ENCODE results near the gene PITPNC1. TPM values are rescaled to one million over a fixed set of nuclear protein-coding genes. Genes with fewer than 3 reads are reported as not detected.
"Not testable (repeated sequence)": the region's sequence is repeated elsewhere in the genome, so short reads cannot be mapped to it uniquely, and the experiment has no call there.

The PITPNC1 gene
- total and polyA plus RNA-seq, 4 donors = 8.0 to 21.1 (median 15.2) TPM

- Histone ChIP-seq H3K4me3 (no peak overlapping the region), H3K9ac (ENCODE audit: insufficient read depth in 1 of 2, low read length in 2 of 2) (no peak overlapping the region), H3K9me3 (ENCODE audit: control insufficient read depth in 4 of 4, insufficient read depth in 3 of 4, low read length in 3 of 4) (no peaks in the 10 kb centered on the region), H3K36me3 (ENCODE audit: control insufficient read depth in 4 of 4, insufficient read depth in 4 of 4, low read length in 4 of 4) (peaks cover 0 to 9% (median under 1%) of the 10 kb centered on the region in 4 donors), H3K27ac (ENCODE audit: low read depth in 1 of 2, low read length in 1 of 2) (no peak overlapping the region), H3K4me1 (ENCODE audit: control insufficient read depth in 5 of 5, insufficient read depth in 5 of 5, low read length in 5 of 5) (no peaks in the 10 kb centered on the region), H3K27me3 (ENCODE audit: control insufficient read depth in 3 of 3, insufficient read depth in 3 of 3, low read length in 2 of 3) (no peaks in the 10 kb centered on the region)
- TF ChIP-seq CTCF (IDR thresholded peaks at IDR 0.05; ENCODE audit: control extremely low read depth, extremely low read depth) = no peak
- DNase-seq (peak in 1 of 3 donors; percentile 11), ATAC-seq (ENCODE audit: insufficient read depth, low FRiP score) (no peak)
- 68 to 71% methylated on average over 4 of the region's 4 CpGs for WGBS, 2 donors
These were observed 319.9 kb downstream of the PITPNC1 start for GRCh38 chr17:67696853-67697498.

- Histone ChIP-seq H3K4me3 (no peak overlapping the region), H3K4me1 (ENCODE audit: control insufficient read depth in 5 of 5, insufficient read depth in 5 of 5, low read length in 5 of 5) (no peaks in the 10 kb centered on the region), H3K27ac (ENCODE audit: low read depth in 1 of 2, low read length in 1 of 2) (no peak overlapping the region), H3K36me3 (ENCODE audit: control insufficient read depth in 4 of 4, insufficient read depth in 4 of 4, low read length in 4 of 4) (no peaks in the 10 kb centered on the region), H3K9me3 (ENCODE audit: control insufficient read depth in 4 of 4, insufficient read depth in 3 of 4, low read length in 3 of 4) (no peaks in the 10 kb centered on the region), H3K27me3 (ENCODE audit: control insufficient read depth in 3 of 3, insufficient read depth in 3 of 3, low read length in 2 of 3) (no peaks in the 10 kb centered on the region), H3K9ac (ENCODE audit: insufficient read depth in 1 of 2, low read length in 2 of 2) (no peak overlapping the region)
- TF ChIP-seq CTCF (IDR thresholded peaks at IDR 0.05; ENCODE audit: control extremely low read depth, extremely low read depth) = no peak
- no peak for ATAC-seq (ENCODE audit: insufficient read depth, low FRiP score)
- 74 to 81% methylated on average over 5 of the region's 5 CpGs for WGBS, 2 donors
- DNase-seq = peak in 1 of 3 donors; percentile 17
These were observed 323.1 kb downstream of the PITPNC1 start for GRCh38 chr17:67700037-67700724.

GRCh38 chr17:67700725-67701119 lies 323.6 kb downstream of the PITPNC1 start:
- no peak for DNase-seq
- no peak for ATAC-seq (ENCODE audit: insufficient read depth, low FRiP score)
- Histone ChIP-seq H3K27ac (ENCODE audit: low read depth in 1 of 2, low read length in 1 of 2) (no peak overlapping the region), H3K27me3 (ENCODE audit: control insufficient read depth in 3 of 3, insufficient read depth in 3 of 3, low read length in 2 of 3) (no peaks in the 10 kb centered on the region), H3K4me1 (ENCODE audit: control insufficient read depth in 5 of 5, insufficient read depth in 5 of 5, low read length in 5 of 5) (no peaks in the 10 kb centered on the region), H3K4me3 (no peak overlapping the region), H3K9ac (ENCODE audit: insufficient read depth in 1 of 2, low read length in 2 of 2) (no peak overlapping the region), H3K36me3 (ENCODE audit: control insufficient read depth in 4 of 4, insufficient read depth in 4 of 4, low read length in 4 of 4) (no peaks in the 10 kb centered on the region), H3K9me3 (ENCODE audit: control insufficient read depth in 4 of 4, insufficient read depth in 3 of 4, low read length in 3 of 4) (no peaks in the 10 kb centered on the region)
- 87 to 98% methylated on average over 1 of the region's 1 CpG for whole genome bisulfite sequencing, 2 donors
- TF ChIP-seq CTCF (IDR thresholded peaks at IDR 0.05; ENCODE audit: control extremely low read depth, extremely low read depth) = no peak

- not testable (repeated sequence) for H3K27ac ChIP-seq (ENCODE audit: low read depth in 1 of 2, low read length in 1 of 2); ATAC-seq (ENCODE audit: insufficient read depth, low FRiP score); DNase-seq; H3K36me3 ChIP-seq (ENCODE audit: control insufficient read depth in 4 of 4, insufficient read depth in 4 of 4, low read length in 4 of 4); H3K9ac ChIP-seq (ENCODE audit: insufficient read depth in 1 of 2, low read length in 2 of 2); H3K4me3 ChIP-seq; H3K9me3 ChIP-seq (ENCODE audit: control insufficient read depth in 4 of 4, insufficient read depth in 3 of 4, low read length in 3 of 4); H3K27me3 ChIP-seq (ENCODE audit: control insufficient read depth in 3 of 3, insufficient read depth in 3 of 3, low read length in 2 of 3); H3K4me1 ChIP-seq (ENCODE audit: control insufficient read depth in 5 of 5, insufficient read depth in 5 of 5, low read length in 5 of 5)
- WGBS, 2 donors = 95 to 96% methylated on average over 8 of the region's 8 CpGs
These were observed 325.8 kb downstream of the PITPNC1 start for GRCh38 chr17:67702861-67703260.

All from lung (tissue), 12 donors.